Esophagus (tissue), 2 donors: Measurements from ENCODE around the gene MOGAT3. TPM values are rescaled to one million over a fixed set of nuclear protein-coding genes. Genes with fewer than 3 reads are reported as not detected.

Experiments used
- H3K27ac ChIP-seq, 2 donors: one replicate each; pipeline ENCODE4 v1.5.1; 2013; ENCODE audit warnings: low read depth in 2 of 2, mild to moderate bottlenecking in 2 of 2, inconsistent platforms in 1 of 2, low read length in 1 of 2, moderate library complexity in 1 of 2
- H3K27me3 ChIP-seq, 2 donors: one replicate each; pipeline ENCODE4 v1.6.1; 2013; ENCODE audit warnings: low read length in 2 of 2, control low read depth in 1 of 2, mild to moderate bottlenecking in 1 of 2; ENCODE audit not compliant: insufficient read depth in 2 of 2, control insufficient read depth in 1 of 2
- H3K36me3 ChIP-seq, 2 donors: one replicate each; pipeline ENCODE4 v1.6.1; 2013; ENCODE audit warnings: low read length in 1 of 2; ENCODE audit not compliant: control insufficient read depth in 2 of 2, insufficient read depth in 2 of 2
- H3K4me1 ChIP-seq, 2 donors: one replicate each; pipeline ENCODE4 v1.6.1; 2013; ENCODE audit warnings: low read length in 1 of 2; ENCODE audit not compliant: control insufficient read depth in 2 of 2, insufficient read depth in 2 of 2
- H3K4me3 ChIP-seq, 2 donors: one replicate each; pipeline ENCODE4 v1.5.1; 2013; ENCODE audit warnings: low read length in 2 of 2, mild to moderate bottlenecking in 2 of 2, low read depth in 1 of 2, moderate library complexity in 1 of 2
- H3K9me3 ChIP-seq, 2 donors: one replicate each; pipeline ENCODE4 v1.6.1; 2013; ENCODE audit warnings: mild to moderate bottlenecking in 2 of 2, low read depth in 1 of 2, low read length in 1 of 2, moderate library complexity in 1 of 2; ENCODE audit not compliant: control insufficient read depth in 2 of 2, insufficient read depth in 1 of 2
- WGBS, 2 donors: extraction: QIAGEN DNeasy Blood & Tissue Kit; methylation state at CpG; one replicate each; pipeline ENCODE4 v1.1.7; 2013; 5-methylcytosine and 5-hydroxymethylcytosine counted together
- polyA plus RNA-seq, 2 donors: library from polyadenylated mRNA; stranded (reverse); fragments of 200-250 nt; gene quantifications; one replicate each; pipeline ENCODE4 v1.2.3, GENCODE V29; 2013
- donor health status: healthy with polysubstance abuse.
- donor health status: Bipolar disorder and iron deficiency.

The MOGAT3 gene
- polyA plus RNA-seq, 2 donors, result not detected

GRCh38 chr7:101155303-101155702 lies 45.5 kb downstream of the MOGAT3 start:
- peaks cover 7 to 17% of the 10 kb centered on the region in 2 donors for H3K36me3 ChIP-seq
- no peak overlapping the region for H3K27ac ChIP-seq
- peak overlapping the region; percentile 70 to 78 for H3K4me3 ChIP-seq
- H3K4me1 ChIP-seq, result peaks cover 0 to 4% of the 10 kb centered on the region in 2 donors
- WGBS, 2 donors, result 42 to 47% methylated on average over 4 of the region's 4 CpGs
- no peaks in the 10 kb centered on the region for H3K9me3 ChIP-seq
- H3K27me3 ChIP-seq, result no peaks in the 10 kb centered on the region

GRCh38 chr7:101154693-101155102 lies 46.1 kb downstream of the MOGAT3 start:
- 1% methylated on average over 19 to 34 of the region's 34 CpGs for whole genome bisulfite sequencing, 2 donors
- Histone ChIP-seq H3K27ac (no peak overlapping the region), H3K4me1 (peaks cover 0 to 4% of the 10 kb centered on the region in 2 donors), H3K36me3 (peaks cover 7 to 13% of the 10 kb centered on the region in 2 donors), H3K27me3 (no peaks in the 10 kb centered on the region), H3K4me3 (peak overlapping the region; percentile 70 to 78), H3K9me3 (no peaks in the 10 kb centered on the region)

- no peaks in the 10 kb centered on the region for H3K27me3 ChIP-seq
- no peak within 1 kb of the TSS for H3K27ac ChIP-seq
- H3K4me3 ChIP-seq, result peak within 1 kb of the TSS; percentile 70 to 78
- H3K4me1 ChIP-seq, result peaks cover 0 to 4% of the 10 kb centered on the region in 2 donors
- WGBS, 2 donors, result 4% methylated on average over 38 to 51 of the region's 51 CpGs
- no peaks in the 10 kb centered on the region for H3K9me3 ChIP-seq
- H3K36me3 ChIP-seq, result peaks cover 4 to 11% of the 10 kb centered on the region in 2 donors
Measured at GRCh38 chr7:101153969-101154692, 46.7 kb downstream of the MOGAT3 start, which contains the start of gene AP1S1. Gene AP1S1, plus strand, starts transcription at chr7:101154476. Its CDS starts 39 bp downstream, at chr7:101154515.

- Histone ChIP-seq H3K4me3 (no peak overlapping the region), H3K36me3 (peaks cover 0 to 2% of the 10 kb centered on the region in 2 donors), H3K27me3 (no peaks in the 10 kb centered on the region), H3K9me3 (no peaks in the 10 kb centered on the region), H3K4me1 (peaks cover 0 to 4% of the 10 kb centered on the region in 2 donors), H3K27ac (no peak overlapping the region)
- WGBS, 2 donors, result 71 to 76% methylated on average over 2 of the region's 2 CpGs
Measured at GRCh38 chr7:101151908-101152651, 48.8 kb downstream of the MOGAT3 start.

Other genes starting within 250 kb of the MOGAT3 start
- under 1 TPM; 0.13 to 0.28 TPM for gene MUC12, start 231.5 kb downstream of the MOGAT3 start, polyA plus RNA-seq
- gene MUC17, start 181.0 kb downstream of the MOGAT3 start, polyA plus RNA-seq, result not detected
- 10 to 100 TPM in 1 of 2 donors, 1 to 10 TPM in 1; 6.2 to 13.5 TPM for gene TRIM56, start 115.6 kb downstream of the MOGAT3 start, polyA plus RNA-seq
- 1 to 10 TPM in 1 of 2 donors, under 1 TPM in 1; 0.88 to 1.3 TPM for gene SERPINE1, start 73.9 kb downstream of the MOGAT3 start, polyA plus RNA-seq
- gene AP1S1, start 46.6 kb downstream of the MOGAT3 start, polyA plus RNA-seq, result 10 to 100 TPM; 40.2 to 43.3 TPM
- gene VGF, start 35.5 kb downstream of the MOGAT3 start, polyA plus RNA-seq, result under 1 TPM in 1 of 2 donors, not detected in 1; 0.01 TPM
- not detected for gene NAT16, start 20.7 kb downstream of the MOGAT3 start, polyA plus RNA-seq
- gene PLOD3, start 16.5 kb upstream of the MOGAT3 start, polyA plus RNA-seq, result 1 to 10 TPM; 9.2 to 9.7 TPM
- 10 to 100 TPM; 56.0 to 73.2 TPM for gene ZNHIT1, start 17.1 kb upstream of the MOGAT3 start, polyA plus RNA-seq
- 1 to 10 TPM; 3.7 to 5.9 TPM for gene CLDN15, start 36.8 kb upstream of the MOGAT3 start, polyA plus RNA-seq
- gene FIS1, start 44.0 kb upstream of the MOGAT3 start, polyA plus RNA-seq, result 100 to 1,000 TPM in 1 of 2 donors, 10 to 100 TPM in 1; 70.0 to 202 TPM
- 10 to 100 TPM in 1 of 2 donors, 1 to 10 TPM in 1; 5.4 to 10.1 TPM for gene IFT22, start 120.8 kb upstream of the MOGAT3 start, polyA plus RNA-seq
- not detected for gene COL26A1, start 161.8 kb upstream of the MOGAT3 start, polyA plus RNA-seq